Measurements from ENCODE around the gene C15orf40.
A peak's percentile ranks its signal among the peaks of the same experiment; 100 is the strongest.

C15orf40 gene

GRCh38 chr15:82993144-82993543 is 18.3 kb downstream of the C15orf40 start:
- no peak for DNase-seq (ENCODE audit: low read depth in 2 of 2)

DNA sequence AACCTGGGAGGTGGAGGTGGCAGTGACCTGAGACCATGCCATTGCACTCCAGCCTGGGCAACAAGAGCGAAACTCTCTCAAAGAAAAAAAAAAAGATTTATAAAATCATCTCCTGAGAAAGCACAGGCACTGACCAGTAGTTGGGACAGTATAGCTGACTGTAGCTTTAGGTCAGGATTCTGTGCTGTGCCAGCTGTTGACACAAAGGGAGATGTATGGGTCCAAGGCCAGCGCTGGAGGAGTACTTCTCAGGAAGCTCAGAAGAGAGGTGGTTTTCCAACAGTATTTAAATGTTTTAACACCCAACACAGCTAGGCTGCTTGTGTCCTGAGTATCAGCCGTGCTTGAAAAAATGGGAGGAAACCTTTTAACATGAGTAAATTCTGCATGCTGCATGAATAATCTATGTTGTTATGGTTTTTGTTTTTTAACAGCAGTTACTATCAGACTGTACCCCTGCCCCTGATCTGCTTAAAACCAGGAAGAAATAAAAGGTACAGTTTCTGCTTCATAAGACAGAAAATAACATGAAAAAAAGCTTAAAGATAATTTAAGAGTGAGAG is 18.9 kb downstream of the C15orf40 start:
- no peak for DNase-seq (ENCODE audit: low read depth in 2 of 2)

- no peak for DNase-seq (ENCODE audit: low read depth in 2 of 2)
Observed at GRCh38 chr15:82986442-82986780, 25.0 kb downstream of the C15orf40 start.

- DNase-seq (ENCODE audit: low read depth in 2 of 2), result peak; percentile 85 to 92
Observed at GRCh38 chr15:82985688-82986441, 25.6 kb downstream of the C15orf40 start, which contains the start of gene RAMAC. Gene RAMAC (plus strand): TSS chr15:82986210. CDS start chr15:82989019, 2,809 bp downstream.

GRCh38 chr15:82980981-82981380 is 30.5 kb downstream of the C15orf40 start:
- DNase-seq (ENCODE audit: low read depth in 2 of 2), result no peak

- no peak for DNase-seq (ENCODE audit: low read depth in 2 of 2)
Observed at GRCh38 chr15:82979726-82980125, 31.7 kb downstream of the C15orf40 start.

DNA sequence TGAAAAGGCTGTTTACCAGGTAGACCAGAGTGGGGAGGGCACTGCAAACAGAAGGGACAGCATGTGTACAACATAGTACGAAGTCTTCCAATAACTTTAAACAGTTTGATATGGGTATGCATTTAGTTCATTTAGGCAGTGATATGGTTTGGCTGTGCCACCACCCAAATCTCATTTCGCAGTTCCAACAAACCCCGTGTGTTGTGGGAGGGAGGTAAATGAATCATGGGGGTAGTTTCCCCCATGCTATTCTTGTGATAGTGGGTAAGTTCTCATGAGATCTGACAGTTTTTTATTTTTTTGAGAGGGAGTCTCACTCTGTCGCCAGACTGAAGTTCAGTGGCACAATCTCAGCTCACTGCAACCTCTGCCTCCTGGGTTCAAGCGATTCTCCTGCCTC is 33.0 kb downstream of the C15orf40 start:
- DNase-seq (ENCODE audit: low read depth in 2 of 2), result no peak

DNA sequence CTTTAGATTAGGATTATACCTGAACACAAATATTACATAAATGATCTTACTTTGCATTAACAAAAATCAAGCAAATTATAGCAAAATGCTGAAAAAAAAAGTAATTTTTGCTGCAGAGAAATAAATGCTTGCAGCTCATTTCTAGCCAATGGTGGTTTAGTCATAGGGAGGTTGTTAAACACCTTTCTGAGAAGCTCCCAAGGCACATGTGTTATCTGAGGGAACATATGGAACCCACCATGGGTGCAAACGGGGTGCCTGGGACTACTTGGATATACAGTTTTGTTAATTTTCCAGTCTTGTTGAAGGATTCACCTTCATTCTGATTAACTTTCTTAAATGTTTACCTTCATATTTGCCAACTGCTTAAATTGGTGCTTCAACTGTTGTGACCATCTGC is 34.4 kb downstream of the C15orf40 start:
- no peak for DNase-seq (ENCODE audit: low read depth in 2 of 2)

DNA sequence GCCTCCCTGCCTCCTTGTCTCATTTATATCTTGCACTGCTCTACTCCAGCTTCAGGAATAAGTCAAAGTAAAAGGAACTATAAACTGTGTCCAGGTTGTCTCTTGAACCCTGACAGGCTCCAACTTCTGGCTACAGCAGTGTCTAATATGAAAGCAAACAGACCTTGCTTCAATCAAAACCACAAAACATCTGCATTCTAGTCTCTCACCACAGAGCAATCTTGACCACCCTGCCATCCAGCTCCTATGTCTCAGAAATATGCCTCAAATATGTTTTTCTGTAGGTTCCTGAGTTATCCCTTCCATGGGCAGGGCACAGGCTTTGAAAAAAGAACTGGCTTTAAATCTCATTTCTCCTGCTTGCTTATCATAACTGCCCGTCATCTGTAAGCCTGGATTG is 38.4 kb downstream of the C15orf40 start:
- no peak for DNase-seq (ENCODE audit: low read depth in 2 of 2)

DNA sequence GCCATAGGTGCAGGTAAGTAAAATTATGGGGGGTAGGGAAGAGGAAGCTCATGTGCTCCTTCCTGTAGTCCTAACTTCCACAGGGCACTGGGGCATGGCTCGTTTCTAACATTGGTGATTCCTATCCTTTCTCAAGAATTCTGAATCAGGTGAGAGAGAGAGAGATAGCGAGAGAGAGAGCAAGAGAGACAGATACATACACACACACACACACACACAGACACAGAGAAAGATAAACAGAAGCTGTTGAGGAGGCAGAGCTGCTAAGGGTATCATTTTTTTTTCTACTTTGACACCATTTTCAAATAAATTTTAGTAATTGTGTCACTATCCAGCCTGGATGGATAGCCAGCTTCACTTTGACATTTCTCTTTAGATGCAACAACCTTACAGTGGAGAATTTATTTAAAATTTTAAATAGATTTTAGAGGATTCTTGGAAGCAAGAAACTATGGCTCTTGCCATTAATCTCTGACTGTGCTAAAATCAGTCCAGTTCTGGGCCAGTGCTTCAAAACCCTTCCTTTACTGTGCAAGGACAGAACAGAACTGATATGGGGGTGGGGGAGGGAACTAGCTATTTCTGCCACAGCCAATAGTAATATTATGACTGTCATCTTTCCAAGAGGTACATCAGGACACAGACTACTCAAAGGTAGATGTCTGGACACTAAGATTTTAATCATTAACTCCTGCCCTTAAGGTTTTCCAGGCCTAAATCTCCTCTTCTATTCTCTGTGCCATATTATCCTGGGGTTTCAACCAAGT is 40.0 kb downstream of the C15orf40 start:
- DNase-seq (ENCODE audit: low read depth in 2 of 2), result no peak

GRCh38 chr15:82970696-82971095 is 40.7 kb downstream of the C15orf40 start:
- DNase-seq (ENCODE audit: low read depth in 2 of 2), result no peak

DNA sequence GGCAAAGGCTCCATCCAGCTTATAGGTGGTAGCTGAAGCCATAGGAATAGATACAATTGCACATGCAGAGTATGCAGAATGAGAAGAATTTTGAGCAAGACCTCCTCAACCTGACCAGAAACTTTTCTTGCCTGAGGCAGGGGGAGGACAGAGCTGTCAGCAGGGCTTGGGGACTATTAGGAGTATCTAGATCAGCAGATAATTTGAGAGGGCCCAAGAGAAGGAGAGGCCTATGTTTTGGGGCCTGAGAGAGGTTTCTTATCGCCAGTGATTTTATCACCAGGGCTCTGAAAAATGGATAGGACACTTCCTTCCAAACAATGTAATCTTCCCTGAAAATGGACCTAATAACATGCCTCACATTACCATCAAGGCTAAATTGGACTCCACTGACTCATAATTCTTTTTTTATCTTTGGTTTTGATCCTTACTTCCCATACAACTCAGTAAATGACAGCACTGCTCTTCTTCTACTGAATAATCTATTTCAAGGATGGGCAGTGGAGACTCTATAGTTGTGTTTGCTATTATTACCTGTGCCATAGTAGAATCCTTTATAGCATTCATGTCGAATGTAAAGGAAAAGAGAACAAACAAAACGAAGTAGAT is 41.3 kb downstream of the C15orf40 start:
- no peak for DNase-seq (ENCODE audit: low read depth in 2 of 2)

- DNase-seq (ENCODE audit: low read depth in 2 of 2), result no peak
Observed at GRCh38 chr15:82969353-82969752, 42.1 kb downstream of the C15orf40 start.

- DNase-seq (ENCODE audit: low read depth in 2 of 2), result no peak
Observed at GRCh38 chr15:82968066-82968465, 43.4 kb downstream of the C15orf40 start.

GRCh38 chr15:82966671-82967071 is 44.8 kb downstream of the C15orf40 start:
- no peak for DNase-seq (ENCODE audit: low read depth in 2 of 2)

DNA sequence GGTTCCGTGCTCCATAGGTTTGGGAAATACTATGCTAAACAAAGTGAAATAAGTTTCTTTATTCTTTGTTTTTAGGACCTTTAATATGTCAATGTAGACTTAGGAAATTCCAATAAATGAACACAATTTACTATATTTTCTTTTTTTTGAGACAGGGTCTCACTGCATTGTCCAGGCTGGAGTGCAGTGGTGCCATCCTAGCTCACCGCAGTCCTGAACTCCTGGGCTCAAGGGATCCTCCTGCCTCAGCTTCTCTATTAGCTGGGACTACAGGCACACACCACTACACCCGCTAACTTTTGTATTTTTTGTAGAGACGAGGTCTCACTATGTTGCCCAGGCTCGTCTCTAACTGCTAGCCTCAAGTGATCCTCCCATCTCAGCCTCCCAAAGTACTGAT is 46.5 kb downstream of the C15orf40 start:
- DNase-seq (ENCODE audit: low read depth in 2 of 2), result no peak

GRCh38 chr15:82963471-82964341 is 47.7 kb downstream of the C15orf40 start:
- no peak for DNase-seq (ENCODE audit: low read depth in 2 of 2)

- DNase-seq (ENCODE audit: low read depth in 2 of 2), result no peak
Observed at GRCh38 chr15:82960766-82961165, 50.7 kb downstream of the C15orf40 start.

- no peak for DNase-seq (ENCODE audit: low read depth in 2 of 2)
Observed at GRCh38 chr15:82959423-82959822, 52.0 kb downstream of the C15orf40 start.

DNA sequence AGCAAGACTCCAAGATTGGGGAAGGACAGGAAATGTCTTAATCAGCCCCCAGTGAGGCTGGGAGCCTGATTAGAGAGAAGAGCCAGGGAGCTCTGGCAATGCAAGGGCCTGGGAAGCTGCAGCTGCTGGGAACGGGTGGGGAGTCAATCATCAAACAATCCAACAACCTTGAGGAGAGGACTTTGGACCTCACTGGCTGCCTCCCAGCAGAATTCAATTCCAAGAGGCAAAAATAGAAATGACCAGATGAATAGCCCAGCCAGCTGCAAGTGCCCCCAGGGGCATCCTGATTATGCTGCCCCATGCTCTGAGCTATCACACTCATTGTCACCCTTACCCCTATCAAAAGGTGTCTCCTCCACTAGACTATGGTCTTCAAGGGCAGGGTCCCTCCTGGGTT is 52.8 kb downstream of the C15orf40 start:
- no peak for DNase-seq (ENCODE audit: low read depth in 2 of 2)
